Ishikawa (cell line): Measurements from ENCODE around the gene MCF2L.

Experiments
- CEBPB ChIP-seq: IDR thresholded peaks from 2 replicates; pipeline ENCODE4 v1.6.1; 2012
- EGR1 ChIP-seq: IDR thresholded peaks from 2 replicates; pipeline ENCODE4 v1.6.1; 2012
- EP300 ChIP-seq: IDR thresholded peaks from 2 replicates; pipeline ENCODE4 v1.6.1; 2012; ENCODE audit warnings: borderline replicate concordance
- MAX ChIP-seq: IDR thresholded peaks from 2 replicates; pipeline ENCODE4 v1.6.1; 2012
- REST ChIP-seq: IDR thresholded peaks from 2 replicates; pipeline ENCODE4 v1.6.1; 2012; ENCODE audit warnings: low read depth, mild to moderate bottlenecking
- TAF1 ChIP-seq: IDR thresholded peaks from 2 replicates; pipeline ENCODE4 v1.6.1; 2012; ENCODE audit warnings: low read depth, mild to moderate bottlenecking
- TCF12 ChIP-seq: IDR thresholded peaks from 2 replicates; pipeline ENCODE4 v1.6.1; 2012; ENCODE audit warnings: low read depth
- TEAD4 ChIP-seq: IDR thresholded peaks from 2 replicates; pipeline ENCODE4 v1.6.1; 2012
- USF1 ChIP-seq: IDR thresholded peaks from 2 replicates; pipeline ENCODE4 v1.6.1; 2012
- ZBTB7A ChIP-seq: IDR thresholded peaks from 2 replicates; pipeline ENCODE4 v1.6.1; 2012; ENCODE audit warnings: low read depth

- TF ChIP-seq REST (no peak), USF1 (no peak), CEBPB (no peak), EP300 (no peak), EGR1 (no peak), TCF12 (no peak), MAX (no peak), TAF1 (no peak), ZBTB7A (no peak), TEAD4 (no peak)
Measured at GRCh38 chr13:113020323-113021080, 51.5 kb downstream of the MCF2L start.
